CD4-positive, alpha-beta T cell (primary cell): Measurements from ENCODE around the gene NR1H3. TPM values are rescaled to one million over a fixed set of nuclear protein-coding genes. Genes with fewer than 3 reads are reported as not detected.

Source experiments
- ATAC-seq: fragments of 200-7000 bp; cut with Tn5 transposase; one replicate; pipeline ENCODE4 v1.10.0; 2022; ENCODE audit warnings: mild to moderate bottlenecking; ENCODE audit not compliant: poor library complexity
- CTCF ChIA-PET: fragments of 350-600 bp; sonication (Branson Sonifier 250); formaldehyde crosslinking; loops from one replicate; lab custom pipeline; 2021; ENCODE audit warnings: antibody characterized with exemption, inconsistent platforms; lab: Charles Lee
- POLR2A ChIA-PET: fragments of 350-600 bp; sonication (Branson Sonifier 250); formaldehyde crosslinking; loops from one replicate; lab custom pipeline; 2021; ENCODE audit warnings: antibody characterized with exemption, inconsistent platforms; lab: Charles Lee
- DNase-seq, 14 experiments: peaks; one replicate each; pipeline ENCODE4 v3.0.0-alpha.2; 2013 to 2020; ENCODE audit warnings: mixed read lengths in 2 of 14
- H3K27ac ChIP-seq, 2 donors: one replicate each; pipeline versions ENCODE4 v1.5.1 to v1.7.0; 2013; ENCODE audit warnings: low read length in 2 of 2, low read depth in 1 of 2, mild to moderate bottlenecking in 1 of 2
- H3K27me3 ChIP-seq, 2 experiments: 1 replicate in 1 of 2; 2 replicates in 1 of 2; pipeline versions ENCODE4 v1.6.1 to v1.7.0; 2013; ENCODE audit warnings: low read length in 2 of 2, control low read depth in 1 of 2, mild to moderate bottlenecking in 1 of 2, moderate library complexity in 1 of 2; ENCODE audit not compliant: insufficient read depth in 2 of 2, control insufficient read depth in 1 of 2
- H3K36me3 ChIP-seq: one replicate; pipeline ENCODE4 v1.6.1; 2013; ENCODE audit warnings: low read length, control low read depth; ENCODE audit not compliant: insufficient read depth
- H3K4me1 ChIP-seq: one replicate; pipeline ENCODE4 v1.6.1; 2013; ENCODE audit warnings: low read length, control low read depth; ENCODE audit not compliant: insufficient read depth
- H3K4me3 ChIP-seq: one replicate; pipeline ENCODE4 v1.5.1; 2013; ENCODE audit warnings: mild to moderate bottlenecking, low read length, moderate library complexity
- H3K9me3 ChIP-seq, 2 experiments: 1 replicate in 1 of 2; 2 replicates in 1 of 2; pipeline versions ENCODE4 v1.6.1 to v1.7.0; 2013; ENCODE audit warnings: low read length in 2 of 2, mild to moderate bottlenecking in 2 of 2, control low read depth in 1 of 2, moderate library complexity in 1 of 2; ENCODE audit not compliant: control insufficient read depth in 1 of 2, insufficient read depth in 1 of 2
- H3K27ac Mint-ChIP-seq: one replicate; pipeline ENCODE4 v1.8.0; 2020; ENCODE audit warnings: mixed read lengths
- H3K27me3 Mint-ChIP-seq: one replicate; pipeline ENCODE4 v1.8.0; 2021; ENCODE audit warnings: mixed read lengths
- H3K36me3 Mint-ChIP-seq: one replicate; pipeline ENCODE4 v1.8.0; 2021; ENCODE audit warnings: low read depth, mixed read lengths
- H3K4me1 Mint-ChIP-seq: one replicate; pipeline ENCODE4 v1.8.0; 2021; ENCODE audit warnings: low read depth, mixed read lengths
- H3K4me3 Mint-ChIP-seq: one replicate; pipeline ENCODE4 v1.8.0; 2020; ENCODE audit warnings: mild to moderate bottlenecking, mixed read lengths
- H3K9me3 Mint-ChIP-seq: one replicate; pipeline ENCODE4 v1.8.0; 2020; ENCODE audit warnings: mixed read lengths
- CTCF ChIP-seq: fragments of 200-600 bp; IDR thresholded peaks from one replicate; pipeline ENCODE4 v1.8.0; 2022; ENCODE audit warnings: antibody characterized with exemption, mild to moderate bottlenecking
- intact Hi-C, 2 experiments: fragments of 100-400 bp; cut with DNase I in 1 of 2; cut with micrococcal nuclease in 1 of 2; formaldehyde crosslinking; loops; one replicate each; pipeline versions ENCODE4 v1.15.1 to v1.9.0; 2023 to 2025; cut with DNase I, micrococcal nuclease
- total RNA-seq, 174 experiments: library from RNA in 2 of 174; stranded (reverse) in 2 of 174; gene quantifications; one replicate each; pipeline ENCODE4 v1.2.3 and lab custom pipeline; 2021 to 2026

Gene NR1H3
- total RNA-seq, 2 experiments from 2014 or later = 1.8 to 2.3 TPM

GRCh38 chr11:47302853-47303252 lies 45.1 kb downstream of the NR1H3 start:
- ChIA-PET CTCF (no interaction called here), POLR2A (no interaction called here)
- H3K27me3 ChIP-seq = no peaks in the 10 kb centered on the region
- peaks cover 74% of the 10 kb centered on the region for H3K36me3 ChIP-seq
- Mint-ChIP-seq H3K9me3 (peaks cover 6% of the 10 kb centered on the region), H3K4me1 (peaks cover 5% of the 10 kb centered on the region), H3K4me3 (no peak overlapping the region), H3K27me3 (no peaks in the 10 kb centered on the region), H3K27ac (no peak overlapping the region), H3K36me3 (peaks cover 100% of the 10 kb centered on the region)
- H3K27ac ChIP-seq = no peak overlapping the region
- no peaks in the 10 kb centered on the region for H3K4me1 ChIP-seq
- no peak for DNase-seq
- TF ChIP-seq CTCF = no peak
- H3K9me3 ChIP-seq = peaks cover 9 to 13% of the 10 kb centered on the region in 2 experiments
- no peak for ATAC-seq
- H3K4me3 ChIP-seq = no peak overlapping the region
- intact Hi-C loops = no loop called here

GRCh38 chr11:47305734-47306483 lies 48.1 kb downstream of the NR1H3 start:
- Mint-ChIP-seq H3K36me3 (peaks cover 99% of the 10 kb centered on the region), H3K27ac (no peak overlapping the region), H3K4me1 (no peaks in the 10 kb centered on the region), H3K9me3 (peaks cover 6% of the 10 kb centered on the region), H3K27me3 (no peaks in the 10 kb centered on the region), H3K4me3 (no peak overlapping the region)
- ATAC-seq = no peak
- no peak for DNase-seq
- intact Hi-C loops = no loop called here
- H3K36me3 ChIP-seq = peaks cover 81% of the 10 kb centered on the region
- peaks cover 9 to 13% of the 10 kb centered on the region in 2 experiments for H3K9me3 ChIP-seq
- no peak overlapping the region for H3K27ac ChIP-seq
- no peaks in the 10 kb centered on the region for H3K4me1 ChIP-seq
- ChIA-PET CTCF (interaction anchor here (0.9 kb wide), 1 partner anchor 164 kb away, joined by 3 read pairs; no protein-coding TSS in a partner anchor), POLR2A (interaction anchor here (1.0 kb wide), 1 partner anchor 91 kb away, joined by 4 read pairs; the partner anchor contains the start of gene DDB2)
- no peaks in the 10 kb centered on the region for H3K27me3 ChIP-seq
- H3K4me3 ChIP-seq = no peak overlapping the region
- TF ChIP-seq CTCF = no peak

GRCh38 chr11:47306484-47306844 lies 48.7 kb downstream of the NR1H3 start:
- Histone ChIP-seq H3K27ac (no peak overlapping the region), H3K36me3 (peaks cover 86% of the 10 kb centered on the region), H3K4me1 (no peaks in the 10 kb centered on the region), H3K4me3 (no peak overlapping the region), H3K9me3 (peaks cover 9 to 13% of the 10 kb centered on the region in 2 experiments), H3K27me3 (no peaks in the 10 kb centered on the region)
- no peak overlapping the region for H3K4me3 Mint-ChIP-seq
- DNase-seq = no peak
- H3K36me3 Mint-ChIP-seq = peaks cover 99% of the 10 kb centered on the region
- POLR2A ChIA-PET = interaction anchor here (0.7 to 1.0 kb wide), 2 partner anchors 57 to 91 kb away, joined by 3 to 4 read pairs; partner anchors contain the start of genes ACP2 and DDB2
- ATAC-seq = no peak
- intact Hi-C loops = no loop called here
- CTCF ChIA-PET = interaction anchor here (0.9 kb wide), 1 partner anchor 164 kb away, joined by 3 read pairs; no protein-coding TSS in a partner anchor
- no peak overlapping the region for H3K27ac Mint-ChIP-seq
- no peaks in the 10 kb centered on the region for H3K27me3 Mint-ChIP-seq
- TF ChIP-seq CTCF = no peak
- H3K9me3 Mint-ChIP-seq = peaks cover 6% of the 10 kb centered on the region
- H3K4me1 Mint-ChIP-seq = no peaks in the 10 kb centered on the region
